Gastrocnemius medialis (tissue), 4 donors: ENCODE measurements around the gene YAP1. TPM values are rescaled to one million over a fixed set of nuclear protein-coding genes. Genes with fewer than 3 reads are reported as not detected.

ENCODE experiments used
- ATAC-seq, 2 donors: fragments of 150-250 bp; one replicate each; pipeline ENCODE4 v1.9.1; 2016
- DNase-seq, 2 donors: peaks; one replicate each; pipeline ENCODE4 v3.0.0-alpha.2; 2019
- H3K27ac ChIP-seq, 4 donors: fragments of 200-600 bp; sonication (generic); 1 replicate in 1 of 4; 2 replicates in 3 of 4; pipeline ENCODE4 v1.5.1; 2016 to 2018; ENCODE audit warnings: mild to moderate bottlenecking in 2 of 4, moderate library complexity in 1 of 4
- H3K27me3 ChIP-seq, 3 donors: fragments of 200-600 bp; sonication (generic) in 2 of 3; 1 replicate in 1 of 3; 2 replicates in 2 of 3; pipeline versions ENCODE4 v1.5.1 to v1.6.0; 2016 to 2019; ENCODE audit warnings: mild to moderate bottlenecking in 1 of 3, moderate library complexity in 1 of 3
- H3K36me3 ChIP-seq, 2 donors: fragments of 200-600 bp; sonication (generic) in 1 of 2; one replicate each; pipeline ENCODE4 v1.5.1; 2017 to 2018
- H3K4me1 ChIP-seq, 2 donors: fragments of 200-600 bp; sonication (generic) in 1 of 2; one replicate each; pipeline ENCODE4 v1.5.1; 2016 to 2017; ENCODE audit warnings: mild to moderate bottlenecking in 2 of 2
- H3K4me3 ChIP-seq, 4 donors: fragments of 200-600 bp; sonication (generic) in 3 of 4; 1 replicate in 1 of 4; 2 replicates in 3 of 4; pipeline ENCODE4 v1.5.1; 2016 to 2019; ENCODE audit warnings: mild to moderate bottlenecking in 2 of 4
- H3K9me3 ChIP-seq, 3 donors: fragments of 200-600 bp; sonication (generic) in 2 of 3; 1 replicate in 1 of 3; 2 replicates in 2 of 3; pipeline ENCODE4 v1.5.1; 2016 to 2019
- CTCF ChIP-seq, 5 experiments: fragments of 450-650 bp in 3 of 5; fragments of 200-600 bp in 2 of 5; sonication (generic) in 2 of 5; IDR thresholded peaks in 4 of 5; conservative IDR thresholded peaks in 1 of 5; 1 replicate in 4 of 5; 2 replicates in 1 of 5; pipeline ENCODE4 v1.5.1; 2016 to 2019; ENCODE audit warnings: antibody characterized with exemption in 5 of 5, mild to moderate bottlenecking in 3 of 5, moderate library complexity in 3 of 5
- POLR2A ChIP-seq, 2 donors: fragments of 450-650 bp; IDR thresholded peaks; one replicate each; pipeline ENCODE4 v1.6.1; 2017; ENCODE audit warnings: antibody characterized with exemption in 2 of 2, mild to moderate bottlenecking in 2 of 2, moderate library complexity in 2 of 2
- in situ Hi-C, 4 donors: fragments of 200-750 bp; cut with MboI; loops; one replicate each; pipeline versions ENCODE4 v1.15.0 to v1.8.0; 2017; ENCODE audit warnings: low sequenced_read_pairs in 4 of 4
- intact Hi-C: fragments of 100-400 bp; cut with DNase I; formaldehyde crosslinking; loops from one replicate; pipeline ENCODE4 v1.15.1; 2023; ENCODE audit warnings: low total_unique reads
- total RNA-seq, 4 donors: library from RNA; depleted of rRNA; stranded (reverse); fragments of >200 nt; gene quantifications; one replicate each; pipeline versions ENCODE4 v1.1.0 to v1.2.3, GENCODE V29; 2016

The YAP1 gene
- total RNA-seq, 4 donors from 2014 or later = 41.9 to 89.4 (median 72.6) TPM

DNA sequence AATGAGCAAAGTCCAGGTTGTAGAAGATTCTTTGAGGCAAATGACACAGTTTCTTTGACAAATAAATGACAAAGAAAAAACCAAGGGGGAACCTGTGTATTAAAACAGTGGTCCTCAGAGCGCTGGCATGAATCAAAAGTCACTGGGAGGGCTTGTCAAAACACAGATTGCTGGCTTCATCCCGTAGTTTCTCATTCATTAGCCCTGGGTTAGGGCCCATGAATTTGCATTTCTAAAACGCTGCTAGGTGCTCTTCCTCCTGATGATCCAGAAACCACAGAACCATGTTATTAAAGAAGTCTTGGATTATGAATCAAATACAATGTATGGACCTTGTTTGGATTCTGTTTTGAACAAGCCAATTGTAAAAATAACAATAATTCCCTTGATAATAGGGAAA, 92.7 kb downstream of the YAP1 start:
- intact Hi-C loops = no loop called here
- Histone ChIP-seq H3K27me3 (no peaks in the 10 kb centered on the region), H3K4me3 (no peak overlapping the region), H3K4me1 (peaks cover 0 to 11% of the 10 kb centered on the region in 2 donors), H3K9me3 (no peaks in the 10 kb centered on the region), H3K27ac (no peak overlapping the region), H3K36me3 (peaks cover 0 to 15% of the 10 kb centered on the region in 2 donors)
- in situ Hi-C loops = no loop called here
- TF ChIP-seq CTCF (IDR thresholded peaks at IDR 0.05 in 4 of 5, conservative IDR thresholded peaks at IDR 0.05 in 1 of 5) (no peak), POLR2A (IDR thresholded peaks at IDR 0.05) (no peak)
- DNase-seq = no peak
- ATAC-seq = no peak

DNA sequence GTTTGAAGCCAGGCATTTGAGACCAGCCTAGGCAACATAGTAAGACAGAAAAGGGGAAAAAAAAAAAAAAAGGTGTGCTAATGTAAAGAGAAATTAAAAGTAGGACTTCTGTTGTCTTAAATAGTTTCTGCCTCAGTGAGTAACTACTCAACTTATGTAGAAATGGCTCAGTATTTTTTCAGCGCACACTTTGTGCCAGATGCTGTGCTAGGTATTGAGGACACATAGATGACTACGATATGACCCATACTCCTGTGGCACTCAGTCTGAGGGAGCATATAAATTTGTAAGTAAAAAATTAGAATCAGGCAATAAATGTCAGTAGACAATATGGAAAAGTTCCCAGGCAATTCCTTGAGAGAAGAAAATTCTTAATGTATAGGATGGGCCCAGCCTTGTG, 93.9 kb downstream of the YAP1 start:
- DNase-seq = no peak
- intact Hi-C loops = no loop called here
- H3K4me3 ChIP-seq = no peak overlapping the region
- peaks cover 0 to 11% of the 10 kb centered on the region in 2 donors for H3K4me1 ChIP-seq
- H3K27ac ChIP-seq = no peak overlapping the region
- ATAC-seq = no peak
- TF ChIP-seq POLR2A (IDR thresholded peaks at IDR 0.05) (no peak), CTCF (IDR thresholded peaks at IDR 0.05 in 4 of 5, conservative IDR thresholded peaks at IDR 0.05 in 1 of 5) (no peak)
- in situ Hi-C loops = no loop called here
- H3K27me3 ChIP-seq = no peaks in the 10 kb centered on the region
- H3K9me3 ChIP-seq = no peaks in the 10 kb centered on the region
- H3K36me3 ChIP-seq = peaks cover 0 to 20% of the 10 kb centered on the region in 2 donors

DNA sequence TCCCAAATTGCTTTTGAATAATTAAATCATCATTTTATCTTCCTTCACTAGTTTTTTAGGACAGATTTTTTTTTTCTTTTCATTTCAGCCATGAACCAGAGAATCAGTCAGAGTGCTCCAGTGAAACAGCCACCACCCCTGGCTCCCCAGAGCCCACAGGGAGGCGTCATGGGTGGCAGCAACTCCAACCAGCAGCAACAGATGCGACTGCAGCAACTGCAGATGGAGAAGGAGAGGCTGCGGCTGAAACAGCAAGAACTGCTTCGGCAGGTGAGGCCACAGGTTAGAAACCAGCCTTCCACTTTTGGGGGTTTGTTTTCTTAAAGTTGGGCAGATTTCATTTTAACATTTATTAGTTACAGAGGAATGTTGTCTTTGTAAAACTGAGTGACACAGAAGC, 95.6 kb downstream of the YAP1 start:
- in situ Hi-C loops = no loop called here
- Histone ChIP-seq H3K4me3 (no peak overlapping the region), H3K4me1 (peaks cover 0 to 4% of the 10 kb centered on the region in 2 donors), H3K27me3 (no peaks in the 10 kb centered on the region), H3K36me3 (peaks cover 0 to 34% of the 10 kb centered on the region in 2 donors), H3K27ac (no peak overlapping the region), H3K9me3 (no peaks in the 10 kb centered on the region)
- intact Hi-C loops = no loop called here
- ATAC-seq (no peak), DNase-seq (no peak)
- TF ChIP-seq POLR2A (IDR thresholded peaks at IDR 0.05) (no peak), CTCF (IDR thresholded peaks at IDR 0.05 in 4 of 5, conservative IDR thresholded peaks at IDR 0.05 in 1 of 5) (no peak)

GRCh38 chr11:102208835-102209234, 98.6 kb downstream of the YAP1 start:
- peaks cover 0 to 38% of the 10 kb centered on the region in 2 donors for H3K36me3 ChIP-seq
- in situ Hi-C loops = no loop called here
- no peaks in the 10 kb centered on the region for H3K27me3 ChIP-seq
- TF ChIP-seq POLR2A (IDR thresholded peaks at IDR 0.05) (no peak), CTCF (IDR thresholded peaks at IDR 0.05 in 4 of 5, conservative IDR thresholded peaks at IDR 0.05 in 1 of 5) (no peak)
- no peaks in the 10 kb centered on the region for H3K4me1 ChIP-seq
- no peak overlapping the region for H3K4me3 ChIP-seq
- no peak overlapping the region for H3K27ac ChIP-seq
- intact Hi-C loops = no loop called here
- H3K9me3 ChIP-seq = no peaks in the 10 kb centered on the region
- DNase-seq (no peak), ATAC-seq (no peak)

- ATAC-seq (no peak), DNase-seq (no peak)
- intact Hi-C loops (no loop called here), in situ Hi-C loops (no loop called here)
- H3K27ac ChIP-seq = no peak overlapping the region
- peaks cover 4 to 10% of the 10 kb centered on the region in 2 donors for H3K4me1 ChIP-seq
- H3K4me3 ChIP-seq = no peak overlapping the region
- TF ChIP-seq POLR2A (IDR thresholded peaks at IDR 0.05) = no peak
- TF ChIP-seq CTCF (IDR thresholded peaks at IDR 0.05 in 4 of 5, conservative IDR thresholded peaks at IDR 0.05 in 1 of 5) = no peak
- peaks cover 0 to 14% of the 10 kb centered on the region in 2 donors for H3K36me3 ChIP-seq
- H3K9me3 ChIP-seq = no peaks in the 10 kb centered on the region
- no peaks in the 10 kb centered on the region for H3K27me3 ChIP-seq
Measured at GRCh38 chr11:102214623-102215022, 104.4 kb downstream of the YAP1 start.
